AG10803 (cell line): ENCODE results near the gene SRBD1.

ENCODE experiments used
- DNase-seq: peaks from one replicate; pipeline ENCODE4 v3.0.0; 2010; ENCODE audit warnings: low read depth
- H3K4me3 ChIP-seq: 2 replicates; pipeline ENCODE4 v1.5.1; 2011; ENCODE audit warnings: mild to moderate bottlenecking, low read length, control low read depth
- TF ChIP-seq, protein P1 (sequence below): conservative IDR thresholded peaks from 2 replicates; pipeline ENCODE4 v1.5.1; 2011; ENCODE audit warnings: mild to moderate bottlenecking, low read length, control low read depth, inconsistent platforms

SRBD1 gene

DNA sequence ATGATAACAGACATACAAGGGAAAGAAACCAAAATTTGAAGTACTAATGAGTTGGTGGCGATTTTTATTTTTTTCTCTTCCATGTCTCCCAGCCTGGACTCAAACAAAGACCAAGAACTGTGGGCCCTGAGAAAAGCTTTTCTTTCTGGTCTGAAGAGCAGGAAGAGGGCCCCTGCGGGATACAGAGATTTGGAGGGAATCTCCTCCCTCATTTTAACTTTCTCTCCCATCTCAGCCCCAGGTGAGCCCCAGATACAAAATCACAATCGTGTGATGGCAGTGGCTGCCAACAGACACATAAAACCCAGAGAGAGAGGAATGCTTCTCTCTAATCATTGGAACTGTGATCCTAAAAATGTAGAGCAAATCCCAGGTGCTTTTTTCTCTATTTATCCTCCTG is 20.9 kb upstream of the SRBD1 start:
- DNase-seq, result no peak
- TF ChIP-seq, protein P1, sequence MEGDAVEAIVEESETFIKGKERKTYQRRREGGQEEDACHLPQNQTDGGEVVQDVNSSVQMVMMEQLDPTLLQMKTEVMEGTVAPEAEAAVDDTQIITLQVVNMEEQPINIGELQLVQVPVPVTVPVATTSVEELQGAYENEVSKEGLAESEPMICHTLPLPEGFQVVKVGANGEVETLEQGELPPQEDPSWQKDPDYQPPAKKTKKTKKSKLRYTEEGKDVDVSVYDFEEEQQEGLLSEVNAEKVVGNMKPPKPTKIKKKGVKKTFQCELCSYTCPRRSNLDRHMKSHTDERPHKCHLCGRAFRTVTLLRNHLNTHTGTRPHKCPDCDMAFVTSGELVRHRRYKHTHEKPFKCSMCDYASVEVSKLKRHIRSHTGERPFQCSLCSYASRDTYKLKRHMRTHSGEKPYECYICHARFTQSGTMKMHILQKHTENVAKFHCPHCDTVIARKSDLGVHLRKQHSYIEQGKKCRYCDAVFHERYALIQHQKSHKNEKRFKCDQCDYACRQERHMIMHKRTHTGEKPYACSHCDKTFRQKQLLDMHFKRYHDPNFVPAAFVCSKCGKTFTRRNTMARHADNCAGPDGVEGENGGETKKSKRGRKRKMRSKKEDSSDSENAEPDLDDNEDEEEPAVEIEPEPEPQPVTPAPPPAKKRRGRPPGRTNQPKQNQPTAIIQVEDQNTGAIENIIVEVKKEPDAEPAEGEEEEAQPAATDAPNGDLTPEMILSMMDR, result no peak
- no peak overlapping the region for H3K4me3 ChIP-seq

DNA sequence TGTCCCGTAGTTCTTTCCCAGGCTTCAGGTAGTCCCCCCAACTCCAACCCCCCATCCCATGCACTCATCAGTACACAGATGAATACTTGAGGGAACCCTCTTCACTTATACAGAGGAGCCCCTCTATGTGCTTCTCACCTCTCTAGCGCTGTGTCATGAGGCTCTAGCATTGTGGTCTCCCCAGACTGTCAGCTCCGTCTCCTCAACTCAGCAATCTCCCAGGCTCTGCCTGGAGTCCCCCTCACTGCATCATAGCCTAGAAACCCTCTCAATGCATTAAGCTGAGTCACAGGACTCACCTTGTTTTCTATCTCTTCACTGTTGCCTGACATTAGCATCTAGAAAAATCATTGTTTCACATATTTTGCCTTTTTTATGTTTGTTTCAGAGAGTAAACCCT is 20.3 kb upstream of the SRBD1 start:
- H3K4me3 ChIP-seq, result no peak overlapping the region
- TF ChIP-seq, protein P1, result no peak

DNA sequence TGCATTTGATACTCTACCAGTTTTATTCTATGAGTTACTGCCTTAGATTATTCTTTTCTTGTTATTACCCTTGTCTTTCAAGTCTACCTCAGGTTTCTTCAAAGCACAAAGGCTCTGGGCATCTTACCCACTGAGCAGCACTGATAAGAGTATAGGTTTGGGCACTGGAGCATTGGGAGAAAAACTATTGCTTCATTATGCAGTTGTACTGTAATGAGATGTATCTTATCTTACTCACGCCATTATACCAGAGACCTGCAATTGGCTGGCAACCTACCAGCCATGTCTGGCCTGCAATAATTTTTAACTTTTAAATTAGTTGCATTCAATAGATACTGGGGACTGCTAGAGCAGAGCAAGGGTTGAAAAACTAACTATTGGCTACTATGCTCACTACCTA is 18.9 kb upstream of the SRBD1 start:
- TF ChIP-seq, protein P1, result no peak
- no peak for DNase-seq
- no peak overlapping the region for H3K4me3 ChIP-seq

More for the DNA sequence above, 20.3 kb upstream of the SRBD1 start:
- no peak for DNase-seq

DNA sequence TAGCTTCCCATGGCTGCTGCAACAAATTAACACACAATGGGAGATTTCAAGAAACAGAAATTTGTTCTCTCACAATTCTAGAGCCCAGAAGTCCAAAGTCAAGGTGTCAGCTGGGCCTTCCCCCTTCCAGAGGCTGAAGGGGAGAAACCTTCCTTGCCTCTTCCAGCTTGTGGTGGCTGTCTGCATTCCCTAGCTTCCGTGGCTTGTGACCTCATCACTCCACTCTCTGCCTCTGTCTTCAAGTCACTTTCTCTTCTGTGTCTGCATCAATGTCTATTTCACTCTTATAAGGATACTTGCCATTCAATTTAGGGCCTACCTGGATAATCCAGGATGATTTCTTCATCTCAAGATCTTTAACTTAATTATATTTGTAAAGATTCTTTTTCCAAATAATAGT is 16.8 kb upstream of the SRBD1 start:
- TF ChIP-seq, protein P1, result no peak
- peak; percentile 67 for DNase-seq
- H3K4me3 ChIP-seq, result no peak overlapping the region

DNA sequence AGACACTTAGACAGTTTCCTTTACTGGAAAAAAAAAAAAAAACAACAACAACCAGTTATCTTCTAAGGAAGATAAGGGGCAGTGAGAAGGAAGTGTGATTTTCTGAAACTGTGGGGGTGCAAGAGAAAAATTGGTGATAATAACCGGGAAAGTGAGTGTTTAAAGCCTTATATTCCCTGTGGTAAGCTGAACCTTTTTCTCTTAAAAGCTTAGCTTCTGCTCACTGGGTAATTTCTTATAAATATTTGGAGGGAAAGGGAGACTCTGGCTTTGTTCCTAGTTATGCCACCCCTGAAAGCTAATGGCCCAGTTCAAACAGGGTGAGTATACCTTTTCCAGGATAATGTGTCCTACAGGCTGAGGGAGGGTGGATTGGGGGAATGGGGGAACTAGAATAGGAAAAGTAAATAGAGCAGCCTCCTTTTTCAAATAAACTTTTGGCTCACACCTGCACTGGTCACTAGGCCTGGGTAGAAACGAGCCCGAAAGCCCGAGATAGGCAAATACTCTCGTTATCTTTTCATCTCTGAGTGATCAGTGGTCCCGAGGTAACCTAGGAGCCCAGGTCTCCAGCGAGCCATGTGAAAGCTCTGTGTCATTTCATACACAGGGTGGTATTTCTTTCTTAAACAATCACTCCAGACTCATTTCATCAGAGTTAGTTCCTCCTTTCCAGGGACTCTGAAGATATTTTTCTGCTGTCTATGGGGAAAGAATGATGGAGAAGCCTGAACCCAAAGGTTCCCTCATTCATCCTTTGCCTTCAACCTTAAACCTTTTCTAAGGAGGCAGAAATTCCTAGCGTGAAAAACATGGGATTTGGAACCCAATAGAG is 15.5 kb upstream of the SRBD1 start:
- no peak for DNase-seq
- TF ChIP-seq, protein P1, result no peak
- H3K4me3 ChIP-seq, result no peak overlapping the region

DNA sequence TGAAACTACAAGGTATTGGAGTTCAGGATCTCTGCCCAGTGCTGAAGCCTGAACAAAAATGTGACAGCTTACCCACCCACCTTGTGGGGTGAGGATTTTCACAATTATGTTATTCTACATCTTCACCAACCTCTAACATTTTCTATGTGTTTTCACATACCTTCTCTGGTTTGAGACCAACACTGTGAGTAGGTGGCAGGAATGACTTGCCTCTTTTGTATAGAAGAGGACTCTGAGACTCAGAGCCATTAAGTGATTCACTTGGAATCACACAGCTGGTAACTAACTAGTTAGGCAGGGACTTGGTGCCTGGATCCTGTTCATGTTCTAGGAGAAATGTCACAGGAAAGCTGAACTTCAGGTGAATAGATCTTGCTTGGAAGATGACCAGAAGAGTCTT is 14.8 kb upstream of the SRBD1 start:
- TF ChIP-seq, protein P1, result no peak
- no peak overlapping the region for H3K4me3 ChIP-seq
- no peak for DNase-seq

DNA sequence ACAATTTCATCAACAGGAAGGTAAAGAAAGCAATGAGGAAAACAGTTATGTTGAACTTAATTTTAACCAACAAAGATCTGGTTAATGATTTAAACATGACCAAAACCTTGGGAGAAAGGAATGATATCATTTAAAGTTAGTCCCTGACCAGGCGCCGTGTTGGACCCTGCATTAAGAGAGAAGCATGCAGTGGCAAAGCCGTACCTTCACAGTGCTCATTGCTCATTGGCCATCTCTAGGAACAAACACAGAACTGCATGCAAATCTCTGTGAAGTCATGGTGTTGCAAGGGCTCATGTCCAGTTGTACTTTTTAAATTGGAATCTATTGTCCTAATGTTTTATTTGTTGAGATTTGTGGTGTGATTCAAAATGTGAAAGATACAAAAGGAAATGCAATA is 12.0 kb upstream of the SRBD1 start:
- no peak for DNase-seq
- TF ChIP-seq, protein P1, result no peak
- H3K4me3 ChIP-seq, result no peak overlapping the region
